ENCODE results near the gene MAPK12. TPM values are rescaled to one million over a fixed set of nuclear protein-coding genes. Genes with fewer than 3 reads are reported as not detected.

The MAPK12 gene
- polyA plus RNA-seq, 1 donor: 29.1 TPM

DNA sequence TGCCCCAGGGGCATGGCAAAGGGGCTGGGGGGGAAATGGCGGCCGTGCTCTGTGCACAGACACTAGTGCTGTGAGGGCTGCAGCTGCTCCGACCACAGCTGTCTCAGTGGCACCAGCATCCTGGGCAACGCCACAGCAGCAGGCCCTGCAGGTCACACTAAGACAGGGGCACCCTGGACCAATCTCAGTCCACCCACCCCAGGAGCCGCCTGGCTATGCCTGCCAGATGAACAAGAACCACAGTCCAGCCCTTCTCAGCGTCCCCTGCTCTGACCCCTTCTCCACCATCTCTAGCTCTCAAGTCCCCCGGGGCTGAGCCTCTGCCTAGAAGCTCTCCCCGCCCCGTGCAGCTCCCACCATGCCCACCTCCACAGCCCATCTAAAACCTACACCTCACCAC is 33.1 kb downstream of the MAPK12 start:
- no peak for DNase-seq

DNA sequence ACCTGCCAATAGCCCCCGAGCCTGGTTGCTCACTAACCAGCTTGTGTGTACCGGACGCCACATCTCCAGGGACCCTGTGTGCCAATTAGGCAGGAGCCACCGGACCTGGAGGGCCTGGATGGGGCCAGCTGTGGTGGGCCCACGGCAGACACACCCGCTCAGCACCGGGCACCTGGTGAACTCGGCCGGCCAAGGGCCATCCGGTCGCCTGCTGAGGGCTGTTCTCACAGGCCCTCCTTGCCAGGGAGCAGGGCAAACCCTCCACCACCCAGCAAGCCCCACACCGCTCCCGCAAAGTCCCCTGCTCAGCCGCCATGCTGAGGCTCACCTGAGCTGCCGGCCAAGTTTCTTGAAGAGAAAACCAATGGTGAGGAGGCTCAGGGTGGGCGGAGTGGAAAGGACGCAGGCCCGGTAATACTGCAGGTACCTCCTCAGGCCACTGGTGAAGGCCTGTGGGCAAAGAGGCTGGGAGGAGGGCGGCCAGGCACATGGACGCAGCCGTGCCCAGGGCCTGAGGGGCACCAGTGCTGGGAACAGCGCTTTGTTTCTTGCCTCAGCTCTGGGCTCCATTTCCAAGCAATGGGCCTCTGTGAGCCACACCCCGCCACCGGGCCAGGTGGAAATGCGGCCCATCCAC is 33.8 kb downstream of the MAPK12 start:
- DNase-seq: no peak

DNA sequence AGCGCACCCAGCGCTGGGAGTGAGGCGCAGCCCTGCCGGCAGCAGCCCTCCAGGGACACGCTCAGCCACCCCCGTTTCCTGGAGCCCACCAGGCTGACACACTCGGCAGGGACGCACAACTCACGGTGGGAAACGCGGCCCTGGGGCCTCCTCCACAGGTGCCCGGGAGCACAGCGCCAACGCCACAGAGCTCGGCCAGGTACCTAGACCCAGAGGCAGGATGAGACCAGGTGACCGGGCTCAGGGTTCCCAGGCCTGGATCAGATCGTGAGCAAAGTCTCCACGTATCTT is 34.7 kb downstream of the MAPK12 start:
- no peak for DNase-seq

DNA sequence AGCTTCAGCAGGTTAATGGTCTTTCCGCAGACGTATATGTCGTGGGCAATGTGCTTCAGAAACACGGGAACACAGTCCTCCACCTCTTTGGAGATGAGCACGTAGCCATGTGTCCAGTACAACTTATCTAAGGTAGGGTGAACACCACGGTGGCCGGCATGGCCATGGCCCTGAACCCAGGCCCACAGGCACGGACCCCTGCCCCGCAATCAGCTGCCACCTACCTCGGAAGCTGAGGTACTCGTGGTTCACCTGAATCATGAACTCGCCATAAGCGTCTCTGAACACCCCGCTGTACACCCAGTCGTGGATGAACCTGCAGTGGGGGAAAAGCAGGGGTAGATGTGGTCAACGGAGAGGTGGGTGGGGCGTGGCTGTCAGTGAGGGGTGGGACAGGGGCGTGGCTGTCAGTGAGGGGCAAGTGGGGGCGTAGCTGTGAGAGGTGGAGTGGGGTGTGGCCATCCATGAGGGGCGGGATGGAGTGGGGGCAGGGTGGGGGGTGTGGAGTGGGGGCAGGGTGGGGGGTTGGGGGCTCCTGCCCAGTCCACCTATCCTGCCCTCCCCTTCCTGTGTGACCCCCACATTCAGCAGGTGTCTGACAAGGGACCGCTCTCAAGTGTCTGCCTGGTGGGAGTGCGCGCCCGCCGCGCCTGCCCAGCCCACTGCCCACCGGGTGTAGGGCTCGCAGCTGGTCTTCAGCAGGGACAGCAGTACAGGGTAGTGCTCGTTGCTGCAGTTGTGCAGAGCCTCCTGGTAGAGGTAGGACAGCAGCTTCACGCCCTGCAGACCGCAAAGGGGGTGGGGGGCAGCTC is 35.2 kb downstream of the MAPK12 start:
- DNase-seq: no peak

DNA sequence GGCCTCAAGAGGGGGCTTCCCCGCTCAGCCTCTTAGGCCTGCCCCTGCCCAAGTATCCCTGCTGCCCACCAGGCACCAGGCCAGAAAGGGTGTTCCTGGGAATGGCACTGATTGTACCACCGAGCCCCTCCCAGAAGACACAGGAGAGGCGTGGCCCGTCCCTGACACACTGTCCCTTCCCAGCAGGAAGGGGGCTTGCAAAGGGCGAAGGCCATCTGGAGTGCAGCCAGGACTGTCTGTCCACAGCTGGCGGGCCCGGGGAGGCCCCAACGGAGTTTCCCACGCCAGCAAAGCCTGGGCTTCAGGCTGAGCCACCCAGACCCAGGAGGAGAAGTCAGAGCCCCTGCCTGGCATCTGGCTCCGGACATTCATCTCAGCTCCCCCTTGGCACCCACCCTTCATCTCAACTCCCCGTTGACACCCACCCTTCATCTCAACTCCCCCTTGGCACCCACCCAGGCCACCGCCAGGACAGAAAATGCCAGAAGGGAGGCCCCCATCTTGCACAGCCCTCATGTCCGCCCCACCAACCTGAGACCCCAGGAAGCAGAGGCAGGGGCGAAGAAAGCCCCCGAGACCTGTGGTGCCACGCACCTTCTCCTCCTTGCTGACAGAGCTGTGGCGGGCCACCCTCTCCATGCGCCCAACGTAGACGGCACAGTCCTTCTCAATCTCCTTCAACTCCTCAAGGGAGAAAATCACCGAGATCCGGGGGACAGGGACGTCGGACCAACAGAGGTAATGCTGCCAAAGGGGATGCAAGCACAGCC is 36.1 kb downstream of the MAPK12 start:
- DNase-seq: no peak

DNA sequence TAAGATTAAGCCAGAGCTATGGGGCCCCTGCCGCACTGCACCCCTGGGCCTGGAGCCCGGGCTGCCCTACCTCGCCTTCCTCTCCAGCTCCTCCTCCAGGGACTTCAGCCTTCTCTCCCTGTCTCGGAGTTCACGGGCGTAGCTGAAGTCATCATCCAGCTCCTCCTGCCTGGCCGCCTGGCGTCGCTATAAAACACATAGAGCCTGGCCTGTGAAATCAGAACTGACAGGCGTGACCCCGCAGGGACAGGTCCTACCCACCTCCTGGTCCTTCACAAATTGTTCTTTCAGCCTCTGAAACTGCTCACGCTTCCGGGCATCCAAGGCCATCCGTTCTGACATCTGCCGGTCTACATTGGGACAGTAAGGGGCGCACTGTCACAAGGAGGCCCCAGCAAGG is 37.4 kb downstream of the MAPK12 start:
- DNase-seq: no peak

DNA sequence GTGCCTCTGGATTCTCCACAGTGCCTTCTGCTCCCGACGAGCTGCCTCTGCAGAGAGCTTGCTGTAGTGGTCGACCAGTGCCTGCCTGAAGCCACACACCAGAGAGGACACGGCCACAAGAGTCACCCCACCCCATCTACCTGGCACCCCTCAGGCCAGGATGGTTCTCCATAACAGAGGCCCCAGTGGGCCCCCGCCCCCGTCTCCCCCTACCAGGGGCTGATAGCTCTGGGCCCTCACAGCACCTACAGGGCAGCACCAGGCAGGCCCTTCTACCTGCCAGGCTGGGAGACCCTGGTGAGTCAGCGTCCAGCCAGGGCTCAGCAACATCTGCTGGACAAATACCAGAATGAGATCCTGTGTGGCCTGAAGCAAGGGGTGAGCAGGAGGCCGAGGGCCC is 39.0 kb downstream of the MAPK12 start:
- no peak for DNase-seq

DNA sequence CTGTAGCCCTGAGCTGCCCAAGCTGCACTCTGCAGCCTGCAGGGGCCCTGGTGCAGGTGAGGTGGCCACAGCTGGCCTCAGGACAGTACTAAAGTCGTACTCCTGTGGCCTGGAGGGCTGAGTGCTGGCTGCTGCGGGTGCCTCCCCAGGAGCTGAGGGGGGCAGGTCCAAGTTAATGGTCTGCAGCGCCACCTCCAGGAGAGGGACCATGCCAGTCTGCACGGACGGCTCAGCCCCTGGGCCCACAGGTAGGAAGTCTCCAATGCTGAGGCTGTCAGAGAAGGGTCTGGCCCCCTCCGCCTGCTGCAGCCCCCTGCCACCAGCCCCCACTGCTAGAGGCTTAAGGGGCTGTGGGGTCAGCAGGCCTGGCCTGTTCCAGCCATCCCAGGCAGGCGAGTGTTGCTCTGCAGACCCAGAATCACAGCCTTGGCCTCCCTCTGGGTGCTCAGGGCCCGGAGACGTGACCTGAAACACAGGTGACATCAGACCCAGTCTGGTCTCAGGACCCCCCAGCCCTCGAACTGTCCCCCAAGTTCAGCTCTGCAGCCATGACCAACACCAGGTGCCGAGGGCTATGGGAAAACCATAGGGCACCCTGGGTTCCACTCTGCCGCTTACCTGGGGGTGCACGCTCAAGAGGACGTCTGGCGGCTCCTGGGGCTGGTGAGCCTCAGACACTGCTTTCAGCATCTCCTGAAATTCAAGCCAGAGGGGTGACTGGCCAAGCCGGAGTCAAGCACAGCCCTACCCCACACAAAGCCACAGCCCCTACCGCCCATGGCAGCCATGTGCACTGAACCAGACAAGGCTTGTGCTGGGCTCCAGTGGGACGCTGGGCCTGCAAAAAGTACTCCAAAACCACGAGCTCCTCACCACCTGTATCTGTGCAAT is 39.8 kb downstream of the MAPK12 start:
- no peak for DNase-seq

DNA sequence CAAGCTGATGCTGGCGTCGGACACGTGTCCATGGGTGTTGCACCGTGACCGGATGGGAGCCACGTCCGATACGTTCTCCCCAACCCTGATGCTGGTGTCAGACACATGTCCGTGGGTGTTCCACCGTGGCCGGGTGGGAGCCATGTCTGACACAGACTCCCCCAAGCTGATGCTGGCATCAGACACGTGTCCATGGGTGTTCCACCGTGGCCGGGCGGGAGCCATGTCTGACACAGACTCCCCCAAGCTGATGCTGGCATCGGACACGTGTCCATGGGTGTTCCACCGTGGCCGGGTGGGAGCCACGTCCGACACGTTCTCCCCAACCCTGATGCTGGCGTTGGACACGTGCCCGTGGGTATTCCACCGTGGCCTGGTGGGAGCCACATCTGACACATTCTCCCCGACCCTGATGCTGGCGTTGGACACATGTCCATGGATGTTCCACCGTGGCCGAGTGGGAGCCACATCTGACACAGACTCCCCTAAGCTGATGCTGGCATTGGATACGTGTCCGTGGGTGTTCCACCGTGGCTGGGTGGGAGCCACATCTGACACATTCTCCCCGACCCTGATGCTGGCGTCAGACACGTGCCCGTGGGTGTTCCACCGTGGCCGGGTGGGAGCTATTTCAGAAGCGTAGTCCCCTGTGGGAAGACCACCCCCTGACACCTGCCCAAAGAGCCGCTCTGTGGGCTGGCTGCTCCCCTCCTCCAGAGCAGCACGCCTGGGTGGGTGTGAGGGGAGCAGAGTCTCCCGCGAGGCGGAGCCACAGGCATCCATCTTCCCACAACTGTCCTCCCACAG is 40.7 kb downstream of the MAPK12 start:
- no peak for DNase-seq

DNA sequence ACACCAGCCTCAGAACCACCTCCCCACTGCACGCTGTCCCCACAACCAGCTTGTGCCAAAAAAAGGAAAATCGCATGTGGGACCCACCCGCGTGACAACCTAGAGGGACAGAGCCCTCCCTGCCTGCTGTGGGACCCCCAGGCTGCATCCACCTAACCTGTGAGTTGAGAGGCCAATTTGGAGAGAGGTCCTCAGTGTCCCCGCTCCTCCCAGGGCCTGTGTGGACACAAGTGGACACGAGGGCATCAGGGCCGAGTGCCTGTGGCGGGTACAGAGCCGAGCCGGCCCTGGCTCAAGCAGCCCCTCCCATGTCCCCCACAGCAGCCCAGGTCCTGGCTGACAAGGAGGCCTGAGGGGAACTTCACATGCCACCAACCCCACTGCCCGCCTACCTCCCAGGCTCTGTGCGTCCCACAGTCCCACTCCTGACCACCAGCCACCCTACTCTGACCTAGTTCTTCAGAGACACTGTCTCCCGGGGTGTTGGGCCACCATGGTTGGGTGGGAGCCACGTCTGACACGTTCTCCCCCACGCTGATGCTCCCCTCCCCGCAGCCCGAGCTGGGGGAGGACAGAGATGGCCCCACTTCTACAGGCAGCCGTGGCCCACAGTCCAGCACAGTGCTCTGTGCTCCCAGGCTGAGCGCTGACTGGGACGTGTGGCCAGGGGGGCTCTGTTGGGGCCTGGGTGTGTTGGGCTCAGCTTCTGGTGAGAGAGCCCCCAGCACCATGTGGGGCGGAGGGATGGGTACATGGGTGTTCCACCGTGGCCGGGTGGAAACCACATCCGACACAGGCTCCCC is 41.5 kb downstream of the MAPK12 start:
- no peak for DNase-seq

DNA sequence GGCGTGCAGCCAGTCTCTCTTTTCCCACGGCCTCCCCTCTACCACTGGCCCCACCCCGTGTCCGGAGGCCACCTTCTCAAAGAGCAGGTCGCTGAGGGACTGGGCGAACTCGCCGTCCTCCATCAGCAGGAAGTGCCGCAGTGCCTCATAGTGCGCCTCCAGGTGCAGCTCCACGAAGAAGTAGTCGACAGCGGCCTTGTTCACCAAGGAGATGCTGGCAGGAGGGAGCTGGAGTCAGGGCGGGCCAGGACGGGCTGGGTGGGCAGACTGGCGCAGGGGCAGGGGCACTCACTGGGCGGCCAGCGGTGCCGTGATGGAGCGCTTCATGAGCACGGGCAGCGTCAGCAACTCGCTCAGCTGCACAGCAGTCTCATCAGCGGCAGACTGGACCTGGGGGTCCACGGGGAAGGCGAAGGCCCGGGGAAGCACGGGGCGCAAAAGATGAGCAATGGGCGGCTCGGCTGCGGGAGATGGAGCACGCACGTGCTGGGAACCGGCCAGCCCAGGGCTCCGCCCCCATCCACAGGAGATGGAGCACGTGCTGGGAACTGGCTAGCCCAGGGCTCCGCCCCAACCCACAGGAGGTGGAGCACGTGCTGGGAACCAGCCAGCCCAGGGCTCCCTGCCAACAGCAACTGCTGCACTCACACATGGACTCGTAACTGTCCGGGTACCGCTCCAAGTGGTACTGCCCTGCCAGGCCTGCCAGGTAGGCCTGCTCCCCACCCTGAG is 42.3 kb downstream of the MAPK12 start:
- no peak for DNase-seq

DNA sequence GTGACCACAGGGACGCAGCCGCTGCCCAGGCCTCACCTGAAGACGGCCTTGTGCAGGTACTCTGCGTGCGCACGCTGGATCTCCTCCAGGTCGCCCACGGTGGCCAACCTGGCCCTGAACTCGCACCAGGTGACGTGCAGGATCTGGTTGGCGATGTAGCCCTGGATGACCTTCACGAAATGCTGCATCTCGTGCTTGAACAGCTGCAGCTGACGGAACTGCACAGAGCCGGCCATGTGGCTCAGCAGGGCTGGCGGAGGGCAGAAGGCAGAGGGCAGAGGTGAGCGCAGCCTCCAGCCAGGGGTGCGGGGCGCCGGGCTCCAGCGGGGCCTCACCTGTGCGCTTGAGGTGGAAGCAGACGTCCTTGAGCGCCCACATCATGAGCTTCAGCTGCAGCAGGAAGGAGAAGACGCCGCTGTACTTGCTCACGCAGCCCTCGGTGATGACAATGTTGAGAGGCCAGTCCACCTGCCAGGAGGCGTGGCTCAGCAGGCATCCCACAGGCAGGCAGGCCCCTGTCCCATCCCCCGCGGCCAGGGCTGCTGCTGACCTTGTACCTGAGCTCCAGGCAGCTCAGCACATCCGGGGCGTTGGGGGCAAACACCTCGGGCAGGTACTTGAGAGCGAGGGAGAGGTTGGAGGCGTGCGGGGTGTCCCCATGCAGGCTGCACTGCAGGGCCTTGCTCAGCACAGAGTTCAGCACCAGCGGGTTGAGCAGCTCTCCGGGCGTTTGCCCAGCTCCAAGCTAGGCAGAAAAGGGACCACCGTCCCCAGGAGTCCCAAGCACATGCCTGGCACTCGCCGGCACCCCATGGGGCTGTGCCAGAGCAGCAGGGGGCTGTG is 43.1 kb downstream of the MAPK12 start:
- DNase-seq: no peak

DNA sequence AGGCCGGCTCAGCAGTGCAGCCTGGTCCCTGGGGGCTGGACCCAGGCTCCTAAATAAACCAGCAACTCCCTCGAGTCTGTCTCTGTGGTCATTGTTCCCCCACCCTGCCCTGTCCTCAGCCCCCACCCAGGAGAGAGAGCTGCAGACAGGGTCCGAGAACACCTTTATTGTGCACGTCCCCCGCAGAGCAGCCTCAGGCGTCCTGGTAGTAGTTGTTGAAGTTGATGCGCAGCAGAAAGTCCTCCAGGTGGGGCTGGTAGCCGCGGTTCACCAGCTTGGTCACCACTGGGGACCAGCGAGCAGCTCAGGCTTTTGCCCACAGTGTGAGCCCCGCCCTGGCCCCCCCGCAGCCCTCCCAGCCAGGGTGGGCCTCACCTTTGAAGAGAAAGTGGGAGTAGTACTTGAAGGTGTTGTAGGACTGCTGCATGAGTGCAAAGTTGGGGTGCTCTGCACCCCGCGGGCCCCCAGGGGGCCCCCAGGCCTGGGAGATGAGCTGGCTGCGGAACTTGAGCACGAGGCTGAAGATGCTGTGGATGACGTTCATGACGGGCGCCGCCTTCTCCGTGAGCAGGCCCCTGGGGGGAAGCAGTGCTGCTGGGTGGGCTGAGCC is 43.8 kb downstream of the MAPK12 start:
- no peak for DNase-seq

DNA sequence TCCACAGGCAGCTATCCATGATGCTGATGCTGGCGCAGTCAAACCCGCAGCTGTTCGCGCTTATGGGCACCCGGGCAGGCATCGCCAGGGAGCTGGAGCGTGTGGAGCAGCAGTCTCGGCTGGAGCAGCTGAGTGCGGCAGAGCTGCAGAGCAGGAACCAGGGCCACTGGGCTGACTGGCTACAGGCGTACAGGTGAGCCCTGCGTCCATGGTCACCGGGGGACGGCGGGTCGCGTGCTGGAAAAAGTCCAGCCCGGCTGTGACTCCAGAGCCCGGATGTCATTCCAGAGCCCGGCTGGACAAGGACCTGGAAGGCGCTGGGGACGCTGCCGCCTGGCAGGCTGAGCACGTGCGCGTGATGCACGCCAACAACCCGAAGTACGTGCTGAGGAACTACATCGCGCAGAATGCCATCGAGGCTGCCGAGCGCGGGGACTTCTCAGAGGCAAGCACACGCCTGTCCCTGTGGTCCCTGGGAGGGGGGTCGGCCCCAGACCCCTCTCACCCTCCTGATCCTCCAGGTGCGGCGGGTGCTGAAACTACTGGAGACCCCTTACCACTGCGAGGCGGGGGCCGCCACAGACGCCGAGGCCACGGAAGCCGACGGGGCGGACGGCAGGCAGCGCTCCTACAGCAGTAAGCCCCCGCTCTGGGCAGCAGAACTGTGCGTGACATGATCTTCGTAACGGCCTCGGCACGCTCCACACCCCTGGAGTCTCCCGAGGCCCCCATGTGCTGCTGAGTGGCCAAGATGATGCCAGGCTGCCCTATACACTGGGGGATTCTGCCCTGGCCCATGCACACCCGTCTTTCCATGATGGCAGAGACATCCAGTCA is 44.6 kb downstream of the MAPK12 start:
- DNase-seq: no peak

DNA sequence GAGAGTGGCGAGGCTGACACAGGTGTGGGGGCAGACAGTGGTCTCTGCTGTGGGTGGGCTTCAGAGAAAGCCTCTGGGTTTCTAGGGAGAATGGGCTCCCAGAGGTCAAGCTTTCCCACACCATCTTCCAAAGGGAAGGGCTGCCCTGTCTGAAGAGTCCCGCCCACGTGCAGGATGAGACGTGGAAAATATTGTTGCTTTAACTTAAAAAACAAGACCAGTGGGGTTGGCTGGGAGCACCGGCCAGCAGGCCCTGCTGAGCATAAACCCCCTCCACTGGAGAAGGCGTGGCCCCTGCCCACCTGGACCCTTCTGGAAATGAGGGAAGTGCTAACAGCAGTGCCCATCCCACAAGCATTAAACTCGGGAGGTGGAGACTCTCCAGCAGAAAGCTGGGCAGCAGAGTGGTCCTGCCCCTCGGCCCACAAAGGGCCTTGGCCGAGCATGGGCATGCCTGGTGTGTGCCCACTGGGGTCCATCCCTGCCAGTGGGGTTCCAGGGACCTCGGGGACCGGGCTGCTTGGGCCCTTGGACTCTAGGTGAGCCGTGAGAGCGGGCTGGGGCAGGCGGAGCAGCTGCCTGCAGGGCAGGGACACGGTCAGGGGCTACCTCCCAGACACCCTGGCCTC is 45.3 kb downstream of the MAPK12 start:
- no peak for DNase-seq

DNA sequence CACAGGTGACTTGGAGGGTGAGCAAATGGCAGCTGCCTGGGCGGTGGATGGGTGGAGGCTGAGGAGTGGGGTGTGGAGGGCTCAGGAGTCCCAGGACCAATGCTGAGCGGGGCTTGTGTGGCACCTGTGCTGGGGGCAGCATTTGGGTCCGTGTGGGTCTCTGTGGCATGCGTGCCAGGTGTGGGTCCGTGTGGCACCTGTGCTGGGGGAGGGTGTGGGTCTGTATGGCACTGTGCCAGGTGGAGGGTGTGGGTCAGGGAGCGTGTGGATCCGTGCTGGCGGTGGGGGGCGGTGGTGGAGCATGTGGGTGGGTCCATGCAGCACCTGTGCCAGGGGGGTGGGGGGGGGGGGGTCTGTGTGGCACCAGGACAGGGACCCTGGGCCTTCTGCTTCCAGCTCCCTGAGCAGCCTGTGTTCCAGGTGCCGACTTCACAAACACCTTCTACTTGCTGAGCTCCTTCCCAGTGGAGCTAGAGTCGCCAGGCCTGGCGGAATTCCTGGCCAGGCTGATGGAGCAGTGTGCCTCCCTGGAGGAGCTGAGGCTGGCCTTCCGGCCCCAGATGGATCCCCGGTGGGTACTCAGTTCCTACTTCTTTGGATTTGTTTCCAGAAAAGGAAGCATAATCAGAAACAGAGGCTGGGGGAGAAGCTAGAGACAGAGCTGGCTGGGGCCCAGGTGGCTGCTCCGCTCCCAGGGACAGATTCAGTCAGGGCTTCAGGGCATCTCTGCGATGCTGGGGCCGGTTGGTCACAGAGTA is 46.0 kb downstream of the MAPK12 start:
- no peak for DNase-seq

DNA sequence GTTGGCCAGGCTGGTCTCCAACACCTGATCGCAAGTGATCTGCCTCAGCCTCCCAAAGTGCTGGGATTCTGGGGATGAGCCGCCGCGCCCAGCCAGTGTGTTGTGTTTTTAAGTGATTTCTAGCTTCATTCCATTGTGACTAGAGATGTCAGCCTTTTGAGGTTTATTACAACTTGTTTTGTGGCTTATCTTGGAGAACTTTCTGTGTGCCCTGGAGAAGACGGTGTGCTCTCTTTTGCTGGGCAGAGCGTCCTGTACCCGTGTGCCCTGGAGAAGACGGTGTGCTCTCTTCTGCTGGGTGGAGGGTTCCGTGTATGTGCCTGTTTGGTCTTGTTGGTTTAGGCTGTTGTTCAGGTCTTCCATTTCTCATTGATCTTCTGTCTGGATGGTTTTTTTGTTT is 48.2 kb downstream of the MAPK12 start:
- no peak for DNase-seq

Measured in hindlimb muscle (tissue), 1 donor.